Activated gamma-delta T cell (primary cell): ENCODE results near the gene ATCAY.

ENCODE experiments used
- DNase-seq: peaks from one replicate; lab custom pipeline; 2025; lab: John Stamatoyannopoulos, UW

The ATCAY gene

GRCh38 chr19:3970313-3970807, 89.9 kb downstream of the ATCAY start:
- DNase-seq = no peak

DNA sequence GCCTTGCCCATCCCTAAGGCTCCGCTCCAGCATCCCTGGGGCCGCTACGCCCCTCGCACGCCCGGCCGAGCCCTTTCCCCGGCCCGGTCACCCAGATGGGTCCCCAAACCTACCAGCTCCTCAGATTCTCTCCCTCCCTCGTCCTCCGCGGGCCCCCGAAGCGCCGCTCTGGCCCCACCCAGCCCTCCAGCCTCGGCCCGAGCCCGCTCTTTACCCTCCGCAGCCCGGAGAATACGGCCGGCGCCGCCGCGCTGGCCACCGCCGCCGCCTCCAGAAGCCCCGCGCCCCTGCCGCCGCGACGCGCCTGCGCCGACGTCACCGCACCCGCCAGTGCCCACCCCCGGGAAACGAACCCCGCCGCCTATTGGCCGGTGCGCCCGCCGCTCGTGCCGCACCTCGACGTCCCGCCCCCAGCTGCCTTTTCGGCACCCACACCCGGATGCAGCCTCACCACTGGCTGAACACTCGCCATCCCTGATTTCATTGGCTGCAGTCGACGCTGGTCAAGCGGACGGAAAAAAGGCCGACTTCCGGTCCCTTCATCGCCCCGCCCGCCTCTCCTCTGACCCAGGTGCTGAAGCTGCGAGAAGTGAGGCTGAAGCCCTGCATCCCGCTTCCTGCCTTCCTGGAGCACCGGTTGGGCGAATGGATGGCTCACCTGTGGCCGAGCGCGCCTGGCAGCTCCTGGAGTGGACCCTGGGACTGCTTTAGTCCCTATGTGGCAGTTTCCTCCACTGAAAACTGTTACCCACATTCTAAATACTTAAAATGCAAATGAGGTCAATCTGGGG, 90.5 kb downstream of the ATCAY start, which contains the start of gene DAPK3:
Gene DAPK3 (minus strand): TSS at position 292 of the 791 bp plus-strand sequence. CDS start 1,364 bp downstream, outside the sequence.
- peak; percentile 85 for DNase-seq

DNA sequence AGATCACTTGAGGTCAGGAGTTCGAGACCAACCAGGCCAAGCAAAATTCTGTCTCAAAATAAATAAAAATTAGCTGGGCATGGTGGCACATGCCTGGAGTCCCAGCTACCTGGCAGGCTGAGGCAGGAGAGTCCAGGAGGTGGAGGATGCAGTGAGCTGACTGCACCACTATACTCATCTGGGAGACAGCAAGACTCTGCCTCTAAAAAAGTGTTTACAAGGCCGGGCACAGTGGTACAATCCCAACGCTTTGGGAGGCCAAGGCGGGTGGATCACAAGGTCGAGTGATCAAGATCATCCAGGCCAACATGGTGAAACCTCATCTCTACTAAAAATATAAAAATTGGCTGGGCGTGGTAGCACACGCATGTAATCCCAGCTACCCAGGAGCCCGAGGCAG, 94.7 kb downstream of the ATCAY start:
- no peak for DNase-seq

DNA sequence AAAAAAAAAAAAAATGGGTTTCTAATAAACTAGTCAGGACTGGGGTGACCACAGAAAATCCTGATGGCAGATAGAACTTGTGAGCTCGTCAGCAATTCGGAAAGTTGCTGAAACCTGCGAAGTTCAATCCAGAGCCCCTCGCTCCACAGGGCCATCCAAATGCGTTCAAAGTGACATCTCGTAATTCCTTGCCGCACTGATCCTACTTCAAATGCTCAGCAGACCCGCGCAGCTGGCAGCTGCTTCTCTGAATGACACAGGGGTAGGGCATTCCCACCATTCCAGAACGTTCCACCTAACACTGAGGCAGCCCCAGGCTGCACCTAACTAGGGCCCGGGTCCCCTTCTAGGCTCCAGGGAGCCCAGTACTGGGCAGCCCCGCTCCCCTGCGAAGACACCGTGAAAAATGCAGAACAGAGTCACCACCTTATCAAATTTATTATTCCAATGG, 95.2 kb downstream of the ATCAY start:
- no peak for DNase-seq

DNA sequence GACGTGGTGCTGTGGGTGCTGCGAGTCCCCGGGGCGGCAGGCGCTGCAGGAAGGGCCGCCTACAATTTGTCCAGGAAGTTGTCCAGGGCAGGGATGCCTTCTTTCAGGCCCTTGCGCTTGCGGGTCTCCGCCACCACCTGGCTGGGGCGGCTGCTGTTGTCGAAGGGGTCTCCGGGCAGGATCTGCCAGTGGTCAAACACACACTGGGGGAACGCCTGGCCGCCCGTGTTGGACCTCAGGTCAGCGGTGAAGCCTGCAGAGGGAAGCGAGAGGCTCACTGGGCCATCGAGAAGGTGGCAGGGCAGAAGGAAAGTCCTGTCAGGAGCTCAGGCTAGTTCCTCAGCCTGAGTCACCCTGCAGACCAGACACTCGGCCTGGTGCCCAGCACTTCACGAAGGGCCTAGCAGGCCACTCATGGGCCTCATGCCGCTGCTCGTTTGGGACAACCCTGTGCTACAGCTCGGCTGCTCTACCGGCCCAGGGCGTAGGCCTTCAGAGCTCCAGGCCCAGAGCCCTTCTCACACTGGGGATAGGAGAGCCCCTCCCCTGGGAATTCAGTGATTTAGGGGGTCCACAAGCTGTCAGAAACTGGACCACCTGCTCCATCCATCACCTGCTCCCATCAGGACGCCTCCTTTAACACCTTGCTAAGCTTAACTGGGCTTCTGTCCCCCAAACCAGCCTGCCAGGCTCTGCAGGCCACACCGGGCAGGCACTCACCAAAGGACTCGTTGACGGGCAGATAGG, 96.2 kb downstream of the ATCAY start:
- no peak for DNase-seq
